KMS-11 (cell line): Measurements from ENCODE around the gene FUBP3.

Source experiments
- H2AFZ ChIP-seq: fragments of 200-600 bp; sonication (generic); 2 replicates; pipeline ENCODE4 v1.6.1; 2016; ENCODE audit warnings: antibody characterized with exemption, mixed run types, low read depth
- H3K27ac ChIP-seq: fragments of 200-600 bp; sonication (generic); 2 replicates; pipeline ENCODE4 v1.6.1; 2016; ENCODE audit warnings: mild to moderate bottlenecking, mixed run types
- H3K27me3 ChIP-seq: fragments of 200-600 bp; sonication (generic); 2 replicates; pipeline ENCODE4 v1.6.1; 2017; ENCODE audit warnings: mild to moderate bottlenecking, low read depth, mixed run types, moderate library complexity; ENCODE audit not compliant: insufficient read depth
- H3K36me3 ChIP-seq: fragments of 200-600 bp; sonication (generic); 2 replicates; pipeline ENCODE4 v1.6.1; 2017; ENCODE audit warnings: mild to moderate bottlenecking, mixed run types; ENCODE audit not compliant: insufficient read depth
- H3K4me1 ChIP-seq: fragments of 200-600 bp; sonication (generic); 2 replicates; pipeline ENCODE4 v1.6.1; 2016; ENCODE audit warnings: mild to moderate bottlenecking, low read depth, mixed run types; ENCODE audit not compliant: poor library complexity, severe bottlenecking
- H3K4me2 ChIP-seq: fragments of 200-600 bp; sonication (generic); 2 replicates; pipeline ENCODE4 v1.7.0; 2016; ENCODE audit warnings: mild to moderate bottlenecking, mixed run types
- H3K4me3 ChIP-seq: fragments of 200-600 bp; sonication (generic); IDR thresholded peaks from 2 replicates; pipeline ENCODE4 v1.6.1; 2017; ENCODE audit warnings: low read depth, low read length, mixed read lengths; ENCODE audit not compliant: insufficient read depth
- H3K79me2 ChIP-seq: fragments of 200-600 bp; sonication (generic); 2 replicates; pipeline ENCODE4 v1.6.1; 2016; ENCODE audit warnings: low read depth, mixed run types; ENCODE audit not compliant: insufficient read depth
- H3K9ac ChIP-seq: fragments of 200-600 bp; sonication (generic); 2 replicates; pipeline ENCODE4 v1.6.1; 2016; ENCODE audit warnings: mild to moderate bottlenecking, mixed run types
- H4K20me1 ChIP-seq: fragments of 200-600 bp; sonication (generic); 2 replicates; pipeline ENCODE4 v1.6.1; 2016; ENCODE audit warnings: mild to moderate bottlenecking, mixed run types; ENCODE audit not compliant: insufficient read depth
- TF ChIP-seq, protein P1 (sequence below): fragments of 200-600 bp; sonication (generic); conservative IDR thresholded peaks from 2 replicates; pipeline ENCODE4 v1.6.1; 2017; ENCODE audit warnings: low read depth, mild to moderate bottlenecking, antibody characterized with exemption, low read length, moderate library complexity, mixed read lengths

Gene FUBP3

DNA sequence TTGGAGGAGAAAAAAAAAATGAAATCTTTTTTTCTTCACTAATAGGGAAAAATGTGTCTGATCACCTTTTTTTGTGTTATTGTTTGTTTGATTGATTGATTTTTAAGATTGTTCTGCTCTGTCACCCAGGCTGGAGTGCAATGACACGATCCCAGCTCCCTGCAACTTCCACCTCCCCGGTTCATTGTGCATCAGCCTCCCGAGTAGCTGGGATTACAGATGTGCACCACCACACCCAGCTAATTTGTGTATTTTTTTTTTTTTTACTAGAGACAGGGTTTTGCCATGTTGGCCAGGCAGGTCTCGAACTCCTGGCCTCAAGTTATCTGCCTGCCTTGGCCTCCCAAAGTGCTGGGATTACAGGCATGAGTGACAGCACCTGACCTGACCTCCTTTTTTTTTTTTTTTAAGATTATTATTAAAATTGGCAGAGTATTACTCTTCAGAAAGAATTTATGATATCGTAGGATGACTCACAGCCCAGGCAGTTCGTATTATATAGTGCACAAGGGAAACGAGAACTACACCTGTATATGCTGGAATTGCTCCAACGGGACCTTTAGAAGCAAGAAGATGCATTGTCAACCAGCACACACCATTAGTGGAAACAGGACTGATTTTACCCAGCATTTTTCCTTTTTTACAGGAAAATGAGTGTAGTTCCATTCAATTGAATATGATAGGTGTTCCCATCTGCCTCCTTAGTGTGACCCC lies 27.7 kb downstream of the FUBP3 start:
- no peak overlapping the region for H3K27ac ChIP-seq
- no peak overlapping the region for H3K9ac ChIP-seq
- H3K79me2 ChIP-seq: no peaks in the 10 kb centered on the region
- no peak overlapping the region for H2AFZ ChIP-seq
- no peaks in the 10 kb centered on the region for H4K20me1 ChIP-seq
- TF ChIP-seq, protein P1, sequence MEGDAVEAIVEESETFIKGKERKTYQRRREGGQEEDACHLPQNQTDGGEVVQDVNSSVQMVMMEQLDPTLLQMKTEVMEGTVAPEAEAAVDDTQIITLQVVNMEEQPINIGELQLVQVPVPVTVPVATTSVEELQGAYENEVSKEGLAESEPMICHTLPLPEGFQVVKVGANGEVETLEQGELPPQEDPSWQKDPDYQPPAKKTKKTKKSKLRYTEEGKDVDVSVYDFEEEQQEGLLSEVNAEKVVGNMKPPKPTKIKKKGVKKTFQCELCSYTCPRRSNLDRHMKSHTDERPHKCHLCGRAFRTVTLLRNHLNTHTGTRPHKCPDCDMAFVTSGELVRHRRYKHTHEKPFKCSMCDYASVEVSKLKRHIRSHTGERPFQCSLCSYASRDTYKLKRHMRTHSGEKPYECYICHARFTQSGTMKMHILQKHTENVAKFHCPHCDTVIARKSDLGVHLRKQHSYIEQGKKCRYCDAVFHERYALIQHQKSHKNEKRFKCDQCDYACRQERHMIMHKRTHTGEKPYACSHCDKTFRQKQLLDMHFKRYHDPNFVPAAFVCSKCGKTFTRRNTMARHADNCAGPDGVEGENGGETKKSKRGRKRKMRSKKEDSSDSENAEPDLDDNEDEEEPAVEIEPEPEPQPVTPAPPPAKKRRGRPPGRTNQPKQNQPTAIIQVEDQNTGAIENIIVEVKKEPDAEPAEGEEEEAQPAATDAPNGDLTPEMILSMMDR: no peak
- H3K4me2 ChIP-seq: no peak overlapping the region
- H3K27me3 ChIP-seq: no peaks in the 10 kb centered on the region; the same call in 1 of the 2 replicates
- H3K4me1 ChIP-seq: no peaks in the 10 kb centered on the region
- H3K4me3 ChIP-seq: no peak overlapping the region
- no peaks in the 10 kb centered on the region for H3K36me3 ChIP-seq

DNA sequence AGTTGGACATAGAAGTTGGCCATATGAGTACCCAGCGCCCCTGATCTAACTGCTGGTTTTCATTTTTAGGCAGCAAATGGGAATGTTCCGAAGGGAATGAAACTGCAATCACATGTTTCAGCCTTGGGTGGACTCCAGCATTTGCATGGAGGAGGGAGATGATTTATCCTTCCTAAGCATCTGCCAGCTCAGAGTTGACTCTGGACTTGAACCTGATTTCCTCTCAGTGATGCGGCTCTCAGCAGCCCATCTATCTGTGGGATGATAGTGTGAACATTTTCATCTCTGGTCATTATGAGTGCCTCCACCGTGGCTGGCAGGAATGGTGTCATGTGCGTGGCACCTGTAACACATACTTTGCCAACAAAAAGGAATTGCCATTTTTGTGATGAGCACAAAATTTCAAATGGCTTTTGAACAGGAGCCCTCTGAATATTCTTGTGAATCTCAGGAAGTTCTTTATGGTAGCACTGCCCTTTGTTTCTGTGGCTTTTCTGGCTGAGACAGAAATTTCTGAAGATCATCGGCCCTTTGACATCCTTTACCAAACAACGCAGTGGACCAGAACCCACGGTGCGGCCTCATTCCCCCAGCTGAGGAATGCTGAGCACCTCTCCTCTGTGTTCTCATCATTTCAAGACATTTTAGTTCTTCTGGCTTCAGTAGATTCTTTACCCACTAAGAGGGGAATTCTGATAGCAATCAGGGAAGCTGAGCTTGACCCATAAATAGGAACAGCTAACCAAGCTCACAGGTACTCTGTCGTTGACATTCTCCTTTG lies 28.5 kb downstream of the FUBP3 start:
- Histone ChIP-seq H3K27ac (no peak overlapping the region), H4K20me1 (no peaks in the 10 kb centered on the region), H3K9ac (no peak overlapping the region), H2AFZ (no peak overlapping the region), H3K79me2 (no peaks in the 10 kb centered on the region), H3K4me3 (no peak overlapping the region), H3K36me3 (no peaks in the 10 kb centered on the region), H3K27me3 (no peaks in the 10 kb centered on the region), H3K4me1 (no peaks in the 10 kb centered on the region), H3K4me2 (no peak overlapping the region)
- TF ChIP-seq, protein P1: no peak

DNA sequence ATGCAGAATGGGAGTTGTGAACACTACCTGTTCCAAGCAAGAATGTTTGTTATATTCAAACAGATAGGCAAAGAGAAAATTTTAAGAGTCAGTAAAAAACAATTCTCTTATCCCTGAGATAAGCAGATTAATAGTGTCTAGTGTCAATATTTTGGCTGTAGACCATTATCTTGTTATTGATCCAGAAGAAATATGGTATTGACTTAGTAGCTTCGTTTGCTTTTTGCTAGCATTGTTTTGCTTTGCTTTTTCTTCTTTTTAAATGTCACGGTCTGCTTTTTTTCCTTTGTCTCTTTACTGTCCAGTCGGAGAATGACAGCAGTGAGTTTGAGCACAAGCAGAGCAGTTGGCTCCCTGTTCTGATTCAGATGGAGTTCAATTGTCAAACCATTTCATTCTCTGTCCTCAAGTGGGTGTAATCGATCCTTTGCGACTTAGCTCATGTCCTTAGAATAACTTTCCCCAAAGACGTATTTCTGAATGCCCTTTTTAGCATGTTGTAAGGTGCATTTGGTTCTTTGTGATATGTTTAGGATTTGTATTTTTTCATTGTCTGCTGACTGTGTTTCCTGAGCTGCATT lies 29.3 kb downstream of the FUBP3 start:
- H3K4me1 ChIP-seq: no peaks in the 10 kb centered on the region
- TF ChIP-seq, protein P1: no peak
- H3K9ac ChIP-seq: no peak overlapping the region
- no peaks in the 10 kb centered on the region for H3K27me3 ChIP-seq
- no peak overlapping the region for H3K27ac ChIP-seq
- no peaks in the 10 kb centered on the region for H4K20me1 ChIP-seq
- H3K79me2 ChIP-seq: no peaks in the 10 kb centered on the region
- no peaks in the 10 kb centered on the region for H3K36me3 ChIP-seq
- H3K4me3 ChIP-seq: no peak overlapping the region
- H2AFZ ChIP-seq: no peak overlapping the region
- no peak overlapping the region for H3K4me2 ChIP-seq

DNA sequence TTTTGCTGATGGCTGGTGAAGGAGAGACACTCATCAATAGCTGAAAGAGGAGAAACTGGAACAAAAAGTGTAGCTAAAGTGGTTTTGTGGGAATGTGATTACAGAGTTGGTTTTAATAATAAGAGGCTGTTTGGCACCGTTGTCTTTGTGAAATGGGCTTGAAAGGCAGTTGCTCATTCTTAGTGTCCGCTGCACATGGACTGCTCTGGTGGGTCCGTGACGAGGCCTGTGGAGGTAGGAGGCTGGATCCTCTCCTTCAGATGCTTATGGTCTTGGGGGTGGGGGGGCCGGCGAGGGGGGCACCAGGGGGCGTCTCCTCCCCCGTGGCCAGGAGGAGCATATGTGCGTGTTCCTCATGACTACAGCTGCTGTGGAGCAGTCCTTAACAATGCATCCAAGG lies 29.8 kb downstream of the FUBP3 start:
- no peaks in the 10 kb centered on the region for H3K4me1 ChIP-seq
- no peak overlapping the region for H3K4me2 ChIP-seq
- H3K79me2 ChIP-seq: no peaks in the 10 kb centered on the region
- H3K27me3 ChIP-seq: no peaks in the 10 kb centered on the region
- no peak overlapping the region for H3K9ac ChIP-seq
- H2AFZ ChIP-seq: no peak overlapping the region
- no peak overlapping the region for H3K27ac ChIP-seq
- no peak overlapping the region for H3K4me3 ChIP-seq
- H3K36me3 ChIP-seq: no peaks in the 10 kb centered on the region
- H4K20me1 ChIP-seq: no peaks in the 10 kb centered on the region
- TF ChIP-seq, protein P1: no peak
